B cell (primary cell): ENCODE measurements around the gene PBXIP1. TPM values are rescaled to one million over a fixed set of nuclear protein-coding genes. Genes with fewer than 3 reads are reported as not detected.

Source experiments
- ATAC-seq: fragments of 200-7000 bp; cut with Tn5 transposase; one replicate; pipeline ENCODE4 v1.10.0; 2021; ENCODE audit warnings: low read depth, mild to moderate bottlenecking, moderate number of reproducible peaks, moderate library complexity
- CTCF ChIA-PET: fragments of 350-600 bp; sonication (Branson Sonifier 250); formaldehyde crosslinking; loops from one replicate; lab custom pipeline; 2021; ENCODE audit warnings: antibody characterized with exemption, inconsistent platforms; lab: Charles Lee
- POLR2A ChIA-PET: fragments of 350-600 bp; sonication (Branson Sonifier 250); formaldehyde crosslinking; loops from one replicate; lab custom pipeline; 2021; ENCODE audit warnings: antibody characterized with exemption; lab: Charles Lee
- DNase-seq: peaks from one replicate; pipeline ENCODE4 v3.0.0; 2013
- H2AFZ ChIP-seq: 2 replicates; pipeline ENCODE4 v1.6.1; 2012; ENCODE audit warnings: mild to moderate bottlenecking, low read depth, low read length; ENCODE audit not compliant: insufficient read depth, poor library complexity, severe bottlenecking
- H3K27ac ChIP-seq, 2 donors: 1 replicate in 1 of 2; 2 replicates in 1 of 2; pipeline ENCODE4 v1.5.1; 2012 to 2013; ENCODE audit warnings: low read length in 2 of 2, mild to moderate bottlenecking in 2 of 2, moderate library complexity in 1 of 2
- H3K27me3 ChIP-seq, 4 experiments: fragments of 200-600 bp in 1 of 4; sonication (generic) in 1 of 4; replicated peaks in 1 of 4; 1 replicate in 2 of 4; 2 replicates in 2 of 4; pipeline versions ENCODE4 v1.6.1 to v1.7.0; 2013 to 2016; ENCODE audit warnings: low read length in 3 of 4, mild to moderate bottlenecking in 2 of 4, mixed read lengths in 1 of 4, moderate library complexity in 1 of 4; ENCODE audit not compliant: insufficient read depth in 4 of 4, control insufficient read depth in 3 of 4; ENCODE audit errors: control extremely low read depth in 1 of 4
- H3K36me3 ChIP-seq, 2 experiments: replicated peaks in 1 of 2; 1 replicate in 1 of 2; 2 replicates in 1 of 2; pipeline versions ENCODE4 v1.6.1 to v1.7.1; 2013; ENCODE audit warnings: low read length in 1 of 2; ENCODE audit not compliant: insufficient read depth in 2 of 2, control insufficient read depth in 1 of 2; ENCODE audit errors: control extremely low read depth in 1 of 2, extremely low read depth in 1 of 2
- H3K4me1 ChIP-seq, 2 donors: fragments of 200-600 bp in 1 of 2; sonication (generic) in 1 of 2; 1 replicate in 1 of 2; 2 replicates in 1 of 2; pipeline versions ENCODE4 v1.5.1 to v1.6.1; 2013 to 2017; ENCODE audit warnings: low read length in 2 of 2; ENCODE audit not compliant: control insufficient read depth in 2 of 2, insufficient read depth in 2 of 2
- H3K4me2 ChIP-seq: replicated peaks from 2 replicates; pipeline ENCODE3; 2012; ENCODE audit warnings: mild to moderate bottlenecking, low read depth, low read length; ENCODE audit not compliant: poor library complexity, severe bottlenecking
- H3K4me3 ChIP-seq, 5 experiments: fragments of 200-600 bp in 1 of 5; sonication (generic) in 1 of 5; 1 replicate in 3 of 5; 2 replicates in 2 of 5; pipeline versions ENCODE4 v1.5.1 to v1.7.0; 2011 to 2016; ENCODE audit warnings: low read length in 4 of 5, mild to moderate bottlenecking in 4 of 5, low read depth in 2 of 5, control low read depth in 1 of 5, moderate library complexity in 1 of 5; ENCODE audit not compliant: insufficient read depth in 1 of 5; ENCODE audit errors: control extremely low read depth in 1 of 5, extremely low read depth in 1 of 5
- H3K79me2 ChIP-seq: fragments of 200-600 bp; sonication (generic); one replicate; pipeline ENCODE4 v1.6.0; 2016; ENCODE audit warnings: low read length; ENCODE audit not compliant: control insufficient read depth, insufficient read depth
- H3K9ac ChIP-seq: fragments of 200-600 bp; sonication (generic); 2 replicates; pipeline ENCODE4 v1.6.1; 2017; ENCODE audit warnings: mild to moderate bottlenecking, low read length, moderate library complexity
- H3K9me3 ChIP-seq, 3 donors: one replicate each; pipeline versions ENCODE4 v1.6.1 to v1.7.1; 2013; ENCODE audit warnings: low read length in 2 of 3; ENCODE audit not compliant: control insufficient read depth in 2 of 3, insufficient read depth in 1 of 3; ENCODE audit errors: control extremely low read depth in 1 of 3
- H4K20me1 ChIP-seq: 2 replicates; pipeline ENCODE4 v1.6.0; 2012; ENCODE audit warnings: mild to moderate bottlenecking, low read length; ENCODE audit not compliant: insufficient read depth, control insufficient read depth, poor library complexity, severe bottlenecking
- H3K27ac Mint-ChIP-seq: one replicate; pipeline ENCODE4 v1.8.0; 2021; ENCODE audit warnings: mixed read lengths
- H3K27me3 Mint-ChIP-seq: one replicate; pipeline ENCODE4 v1.8.0; 2021; ENCODE audit warnings: mixed read lengths
- H3K4me1 Mint-ChIP-seq: one replicate; pipeline ENCODE4 v1.8.0; 2021; ENCODE audit warnings: mixed read lengths
- H3K4me3 Mint-ChIP-seq: one replicate; pipeline ENCODE4 v1.8.0; 2021; ENCODE audit warnings: mixed read lengths
- H3K9me3 Mint-ChIP-seq: one replicate; pipeline ENCODE4 v1.8.0; 2022; ENCODE audit warnings: mixed read lengths; ENCODE audit not compliant: insufficient read depth
- EZH2 ChIP-seq: IDR thresholded peaks from 2 replicates; pipeline ENCODE4 v1.6.1; 2012; ENCODE audit warnings: borderline replicate concordance, low read depth, mild to moderate bottlenecking, moderate library complexity, low read length; ENCODE audit not compliant: insufficient read depth, poor library complexity, severe bottlenecking
- whole genome bisulfite sequencing: methylation state at CpG from one replicate; pipeline ENCODE4 v1.1.5; 2013; ENCODE audit warnings: missing lambda C conversion rate; ENCODE audit not compliant: insufficient coverage; 5-methylcytosine and 5-hydroxymethylcytosine counted together
- intact Hi-C: fragments of 100-400 bp; cut with micrococcal nuclease; formaldehyde crosslinking; loops from one replicate; pipeline ENCODE4 v1.10.0; 2022
- polyA plus RNA-seq: library from polyadenylated mRNA; depleted of rRNA; stranded (reverse); fragments of >200 nt; gene quantifications from 2 replicates; pipeline ENCODE4 v1.2.3, GENCODE V29; 2012
- total RNA-seq, 2 donors: library from RNA; stranded (reverse); fragments of 120-200 nt in 1 of 2; gene quantifications; 1 replicate in 1 of 2; 2 replicates in 1 of 2; pipeline versions ENCODE4 v1.2.3 to v1.2.4, GENCODE V29; 2013 to 2022
- TF ChIP-seq, protein P1 (sequence below): fragments of 200-600 bp; IDR thresholded peaks from one replicate; pipeline ENCODE4 v1.8.0; 2022; ENCODE audit warnings: antibody characterized with exemption, mild to moderate bottlenecking

PBXIP1 gene
- total and polyA plus RNA-seq, 2 donors (not counting 1 experiment from before 2014, with no cell fraction given): 77.6 to 212 TPM

DNA sequence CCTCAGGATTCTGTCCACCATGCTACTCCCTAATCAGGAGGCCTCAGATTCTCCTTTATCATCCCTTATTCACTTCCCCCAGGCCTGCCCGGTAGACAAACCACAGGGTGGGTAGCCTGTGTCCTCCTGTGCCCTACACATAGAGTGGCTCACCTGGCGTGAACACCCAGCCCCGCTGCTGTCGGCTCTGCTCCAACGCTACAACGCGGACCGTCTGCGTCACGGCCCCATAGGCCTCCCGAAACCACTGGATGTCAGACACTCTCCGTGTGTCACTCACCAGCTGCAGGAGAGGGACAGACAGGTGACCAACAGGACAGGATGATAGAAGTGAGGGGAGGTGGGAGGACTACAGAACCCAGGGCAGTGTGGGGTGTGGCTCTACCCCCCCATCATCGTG lies 29.7 kb downstream of the PBXIP1 start:
- intact Hi-C loops: no loop called here
- Histone ChIP-seq H3K4me1 (peaks cover 0 to 7% of the 10 kb centered on the region in 2 donors), H3K27me3 (no peaks in the 10 kb centered on the region), H3K79me2 (no peaks in the 10 kb centered on the region), H3K27ac (no peak overlapping the region), H3K9ac (no peak overlapping the region), H4K20me1 (no peaks in the 10 kb centered on the region), H3K4me3 (no peak overlapping the region), H2AFZ (no peak overlapping the region), H3K4me2 (no peak overlapping the region), H3K9me3 (no peaks in the 10 kb centered on the region), H3K36me3 (peaks cover 0 to 52% of the 10 kb centered on the region in 2 experiments)
- ChIA-PET POLR2A (interaction anchor here (0.6 kb wide), 1 partner anchor 171 kb away, joined by 5 read pairs; no protein-coding TSS in a partner anchor), CTCF (interaction anchor here (1.1 to 2.8 kb wide), 2 partner anchors 10 to 18 kb away, joined by 3 to 7 read pairs; partner anchors contain the start of gene PMVK)
- DNase-seq: no peak
- H3K4me1 Mint-ChIP-seq: peaks cover 5% of the 10 kb centered on the region
- no peaks in the 10 kb centered on the region for H3K27me3 Mint-ChIP-seq
- H3K9me3 Mint-ChIP-seq: no peaks in the 10 kb centered on the region
- ATAC-seq: no peak
- TF ChIP-seq, protein P1, sequence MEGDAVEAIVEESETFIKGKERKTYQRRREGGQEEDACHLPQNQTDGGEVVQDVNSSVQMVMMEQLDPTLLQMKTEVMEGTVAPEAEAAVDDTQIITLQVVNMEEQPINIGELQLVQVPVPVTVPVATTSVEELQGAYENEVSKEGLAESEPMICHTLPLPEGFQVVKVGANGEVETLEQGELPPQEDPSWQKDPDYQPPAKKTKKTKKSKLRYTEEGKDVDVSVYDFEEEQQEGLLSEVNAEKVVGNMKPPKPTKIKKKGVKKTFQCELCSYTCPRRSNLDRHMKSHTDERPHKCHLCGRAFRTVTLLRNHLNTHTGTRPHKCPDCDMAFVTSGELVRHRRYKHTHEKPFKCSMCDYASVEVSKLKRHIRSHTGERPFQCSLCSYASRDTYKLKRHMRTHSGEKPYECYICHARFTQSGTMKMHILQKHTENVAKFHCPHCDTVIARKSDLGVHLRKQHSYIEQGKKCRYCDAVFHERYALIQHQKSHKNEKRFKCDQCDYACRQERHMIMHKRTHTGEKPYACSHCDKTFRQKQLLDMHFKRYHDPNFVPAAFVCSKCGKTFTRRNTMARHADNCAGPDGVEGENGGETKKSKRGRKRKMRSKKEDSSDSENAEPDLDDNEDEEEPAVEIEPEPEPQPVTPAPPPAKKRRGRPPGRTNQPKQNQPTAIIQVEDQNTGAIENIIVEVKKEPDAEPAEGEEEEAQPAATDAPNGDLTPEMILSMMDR: no peak
- no peak for TF ChIP-seq EZH2
- WGBS: 81% methylated on average over 12 of the region's 13 CpGs
- no peak overlapping the region for H3K4me3 Mint-ChIP-seq
- H3K27ac Mint-ChIP-seq: peak overlapping the region; percentile 56

DNA sequence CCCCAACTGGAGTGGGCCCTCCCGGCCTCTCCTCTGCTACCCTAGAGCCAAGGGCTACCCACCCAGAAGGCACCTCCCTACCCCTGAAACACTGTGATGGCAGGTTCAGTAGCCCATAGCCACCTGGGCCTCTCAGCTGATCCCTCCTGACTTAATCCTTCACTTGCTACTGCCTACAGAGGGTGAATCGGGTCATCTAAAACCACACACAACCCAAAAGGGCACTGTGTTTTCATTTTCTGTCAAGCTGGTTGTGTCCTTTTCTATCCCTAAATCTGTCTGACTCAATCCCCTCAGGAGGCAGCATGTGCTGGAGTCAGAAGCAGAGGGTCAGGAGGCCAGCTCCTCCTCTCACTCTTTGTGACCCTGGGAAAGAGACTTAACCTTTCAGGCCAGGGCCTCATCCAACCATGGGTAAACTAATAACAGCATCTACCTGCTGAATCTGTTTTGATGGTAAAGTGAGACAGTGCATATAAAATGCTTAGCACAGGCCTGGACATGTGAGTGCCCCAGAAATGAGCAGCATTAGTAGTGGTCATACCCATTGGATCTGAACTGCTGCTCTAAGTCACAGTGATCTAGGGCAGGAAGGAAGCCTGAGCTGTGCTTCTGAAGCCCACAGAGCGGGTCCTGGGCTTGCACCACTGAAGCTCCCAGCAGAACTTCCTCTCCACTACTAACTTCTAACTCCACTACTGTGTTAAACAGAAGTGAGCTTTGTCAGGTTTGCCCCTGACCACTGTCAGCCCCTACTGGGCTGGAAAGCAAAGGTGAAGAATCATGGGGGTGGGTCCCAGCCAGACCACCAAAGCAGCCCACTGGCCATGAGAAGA lies 30.3 kb downstream of the PBXIP1 start:
- Histone ChIP-seq H3K4me1 (peaks cover 0 to 7% of the 10 kb centered on the region in 2 donors), H4K20me1 (no peaks in the 10 kb centered on the region), H3K36me3 (peaks cover 0 to 49% of the 10 kb centered on the region in 2 experiments), H3K27ac (no peak overlapping the region), H2AFZ (no peak overlapping the region), H3K4me2 (no peak overlapping the region), H3K79me2 (no peaks in the 10 kb centered on the region), H3K4me3 (no peak overlapping the region), H3K9me3 (no peaks in the 10 kb centered on the region), H3K9ac (no peak overlapping the region), H3K27me3 (no peaks in the 10 kb centered on the region)
- intact Hi-C loops: no loop called here
- no peaks in the 10 kb centered on the region for H3K27me3 Mint-ChIP-seq
- no peaks in the 10 kb centered on the region for H3K9me3 Mint-ChIP-seq
- H3K27ac Mint-ChIP-seq: no peak overlapping the region
- TF ChIP-seq, protein P1: no peak
- no peak for TF ChIP-seq EZH2
- ChIA-PET CTCF (interaction anchor here (1.1 to 2.8 kb wide), 2 partner anchors 11 to 18 kb away, joined by 3 to 7 read pairs; partner anchors contain the start of gene PMVK), POLR2A (interaction anchor here (0.6 kb wide), 2 partner anchors 11 to 172 kb away, joined by 3 to 5 read pairs; partner anchors contain the start of gene PMVK)
- 100% methylated on average over 1 of the region's 3 CpGs for WGBS
- no peak for DNase-seq
- H3K4me1 Mint-ChIP-seq: peaks cover 5% of the 10 kb centered on the region
- no peak overlapping the region for H3K4me3 Mint-ChIP-seq
- no peak for ATAC-seq
